Measurements from ENCODE around the gene PUS7.

Gene PUS7

GRCh38 chr7:105408791-105409410 is 113.2 kb downstream of the PUS7 start:
- Mint-ChIP-seq H3K4me1 (no peaks in the 10 kb centered on the region), H3K27ac (no peak overlapping the region), H3K9me3 (no peaks in the 10 kb centered on the region), H3K4me3 (no peak overlapping the region), H3K27me3 (ENCODE audit: low read depth) (no peaks in the 10 kb centered on the region), H3K36me3 (ENCODE audit: low read depth) (no peaks in the 10 kb centered on the region)
- no peak for TF ChIP-seq CTCF (IDR thresholded peaks at IDR 0.05; ENCODE audit: unreplicated experiment in 3 of 3)
